DMS153 treated with DMSO at 0.1 percent for 48 hours (cell line): Measurements from ENCODE around the gene RFPL4A.
"Not testable (repeated sequence)": the region's sequence is repeated elsewhere in the genome, so short reads cannot be mapped to it uniquely, and the experiment has no call there.

Experiments
- DNase-seq: peaks from one replicate; lab custom pipeline; 2025; ENCODE audit not compliant: unreplicated experiment; lab: John Stamatoyannopoulos, UW

The RFPL4A gene

GRCh38 chr19:55758797-55759196 lies at the start of gene RFPL4A:
Gene RFPL4A, plus strand, starts transcription at chr19:55759097. Its CDS starts 2,704 bp downstream, at chr19:55761801.
- not testable (repeated sequence) for DNase-seq

GRCh38 chr19:55711719-55712118 lies 47.2 kb upstream of the RFPL4A start:
- no peak for DNase-seq

GRCh38 chr19:55712804-55713631 lies 45.9 kb upstream of the RFPL4A start:
- DNase-seq, result no peak

- DNase-seq, result no peak
Measured at GRCh38 chr19:55716531-55716930, 42.4 kb upstream of the RFPL4A start.

- no peak for DNase-seq
Measured at GRCh38 chr19:55717251-55717650, 41.6 kb upstream of the RFPL4A start.

- DNase-seq, result not testable (repeated sequence)
Measured at GRCh38 chr19:55717879-55718711, 40.8 kb upstream of the RFPL4A start.

- no peak for DNase-seq
Measured at GRCh38 chr19:55720214-55720746, 38.6 kb upstream of the RFPL4A start.

- no peak for DNase-seq
Measured at GRCh38 chr19:55720801-55721200, 38.1 kb upstream of the RFPL4A start.

GRCh38 chr19:55723491-55723890 lies 35.4 kb upstream of the RFPL4A start:
- no peak for DNase-seq

- not testable (repeated sequence) for DNase-seq
Measured at GRCh38 chr19:55730378-55730777, 28.5 kb upstream of the RFPL4A start.

GRCh38 chr19:55738302-55738701 lies 20.6 kb upstream of the RFPL4A start, which contains the start of gene NLRP9:
Gene NLRP9, minus strand, starts transcription at chr19:55738402. Its CDS starts 28 bp downstream, at chr19:55738374.
- DNase-seq, result no peak

- no peak for DNase-seq
Measured at GRCh38 chr19:55750715-55751114, 8.2 kb upstream of the RFPL4A start.

GRCh38 chr19:55753401-55753800 lies 5.5 kb upstream of the RFPL4A start:
- no peak for DNase-seq

- DNase-seq, result not testable (repeated sequence)
Measured at GRCh38 chr19:55756808-55757207, 2.1 kb upstream of the RFPL4A start.

GRCh38 chr19:55766466-55766865 lies 7.6 kb downstream of the RFPL4A start:
- no peak for DNase-seq

GRCh38 chr19:55768818-55769217 lies 9.9 kb downstream of the RFPL4A start, which contains the start of gene RFPL4AL1:
Gene RFPL4AL1, plus strand, starts transcription at chr19:55769118. Its CDS starts 2,687 bp downstream, at chr19:55771805.
- not testable (repeated sequence) for DNase-seq

GRCh38 chr19:55769632-55770031 lies 10.7 kb downstream of the RFPL4A start:
- DNase-seq, result not testable (repeated sequence)

- DNase-seq, result peak; percentile 11
Measured at GRCh38 chr19:55777528-55777927, 18.6 kb downstream of the RFPL4A start.

GRCh38 chr19:55778331-55778730 lies 19.4 kb downstream of the RFPL4A start:
- no peak for DNase-seq

GRCh38 chr19:55781112-55781511 lies 22.2 kb downstream of the RFPL4A start:
- DNase-seq, result no peak

GRCh38 chr19:55795021-55795420 lies 36.1 kb downstream of the RFPL4A start:
- no peak for DNase-seq
